Loucy (cell line): ENCODE measurements around the gene DCTN5.

Experiments used
- H2AFZ ChIP-seq: fragments of 200-600 bp; sonication (generic); 2 replicates; pipeline ENCODE4 v1.6.0; 2016; ENCODE audit warnings: antibody characterized with exemption, mild to moderate bottlenecking, low read length, moderate library complexity
- H3F3A ChIP-seq: fragments of 200-600 bp; 2 replicates; pipeline ENCODE4 v1.6.0; 2016; ENCODE audit warnings: antibody characterized with exemption, low read depth, mild to moderate bottlenecking
- H3K27me3 ChIP-seq: fragments of 200-600 bp; sonication (generic); 2 replicates; pipeline ENCODE4 v1.6.1; 2014; ENCODE audit warnings: low read length, mild to moderate bottlenecking; ENCODE audit not compliant: insufficient read depth, poor library complexity, severe bottlenecking
- H3K36me3 ChIP-seq: fragments of 200-600 bp; sonication (generic); 2 replicates; pipeline ENCODE4 v1.6.1; 2016; ENCODE audit warnings: low read length; ENCODE audit not compliant: insufficient read depth
- H3K4me1 ChIP-seq: fragments of 200-600 bp; sonication (generic); 2 replicates; pipeline ENCODE4 v1.5.1; 2014; ENCODE audit warnings: low read length, mild to moderate bottlenecking; ENCODE audit not compliant: insufficient read depth, poor library complexity, severe bottlenecking
- H3K4me2 ChIP-seq: fragments of 200-600 bp; sonication (generic); 2 replicates; pipeline ENCODE4 v1.6.0; 2014; ENCODE audit warnings: antibody characterized with exemption, low read length, low read depth, mild to moderate bottlenecking; ENCODE audit not compliant: poor library complexity, severe bottlenecking
- H3K4me3 ChIP-seq: fragments of 200-600 bp; sonication (generic); 2 replicates; pipeline ENCODE4 v1.5.1; 2014; ENCODE audit warnings: low read length, mild to moderate bottlenecking, mixed read lengths; ENCODE audit not compliant: poor library complexity, severe bottlenecking
- H3K79me2 ChIP-seq: fragments of 200-600 bp; sonication (generic); 2 replicates; pipeline ENCODE4 v1.6.1; 2014; ENCODE audit warnings: low read length; ENCODE audit not compliant: insufficient read depth
- H3K9ac ChIP-seq: fragments of 200-600 bp; sonication (generic); 2 replicates; pipeline ENCODE4 v1.6.0; 2014; ENCODE audit warnings: mild to moderate bottlenecking, low read depth, low read length, moderate library complexity; ENCODE audit not compliant: poor library complexity, severe bottlenecking
- H3K9me2 ChIP-seq: fragments of 200-600 bp; sonication (generic); replicated peaks from 2 replicates; pipeline ENCODE4 v1.6.1; 2016; ENCODE audit warnings: low read depth, low read length, mixed read lengths
- H3K9me3 ChIP-seq: fragments of 200-600 bp; sonication (generic); 2 replicates; pipeline ENCODE4 v1.6.1; 2014; ENCODE audit warnings: mild to moderate bottlenecking, antibody characterized with exemption, low read length, low read depth; ENCODE audit not compliant: insufficient read depth
- H4K20me1 ChIP-seq: fragments of 200-600 bp; sonication (generic); 2 replicates; pipeline ENCODE4 v1.6.0; 2014; ENCODE audit warnings: antibody characterized with exemption, low read length, mild to moderate bottlenecking; ENCODE audit not compliant: insufficient read depth, poor library complexity, severe bottlenecking
- CTCF ChIP-seq: fragments of 200-600 bp; sonication (generic); conservative IDR thresholded peaks from 2 replicates; pipeline ENCODE4 v1.5.1; 2014; ENCODE audit warnings: mild to moderate bottlenecking, antibody characterized with exemption, low read length
- EZH2phosphoT487 ChIP-seq: fragments of 200-600 bp; IDR thresholded peaks from 2 replicates; pipeline ENCODE4 v1.6.1; 2018; ENCODE audit warnings: antibody characterized with exemption, mild to moderate bottlenecking, moderate library complexity, borderline replicate concordance

DCTN5 gene

GRCh38 chr16:23705517-23705902, 64.2 kb downstream of the DCTN5 start:
- Histone ChIP-seq H3K4me2 (no peak overlapping the region), H3K27me3 (no peaks in the 10 kb centered on the region), H3K4me3 (no peak overlapping the region), H3K36me3 (no peaks in the 10 kb centered on the region), H3F3A (no peaks in the 10 kb centered on the region), H3K9ac (no peak overlapping the region), H3K9me2 (no peaks in the 10 kb centered on the region), H3K79me2 (no peaks in the 10 kb centered on the region), H3K9me3 (no peaks in the 10 kb centered on the region), H3K4me1 (no peaks in the 10 kb centered on the region), H2AFZ (no peak overlapping the region), H4K20me1 (no peaks in the 10 kb centered on the region)
- no peak for TF ChIP-seq EZH2phosphoT487
- TF ChIP-seq CTCF, result no peak

GRCh38 chr16:23706439-23706838, 65.2 kb downstream of the DCTN5 start:
- no peaks in the 10 kb centered on the region for H3K9me3 ChIP-seq
- H3K9me2 ChIP-seq, result no peaks in the 10 kb centered on the region
- no peaks in the 10 kb centered on the region for H3K4me1 ChIP-seq
- no peaks in the 10 kb centered on the region for H3K79me2 ChIP-seq
- H3K36me3 ChIP-seq, result no peaks in the 10 kb centered on the region
- H3K4me2 ChIP-seq, result no peak overlapping the region
- TF ChIP-seq CTCF (no peak), EZH2phosphoT487 (no peak)
- H3K9ac ChIP-seq, result no peak overlapping the region
- no peak overlapping the region for H3K4me3 ChIP-seq
- H3F3A ChIP-seq, result no peaks in the 10 kb centered on the region
- H2AFZ ChIP-seq, result no peak overlapping the region
- H3K27me3 ChIP-seq, result no peaks in the 10 kb centered on the region
- no peaks in the 10 kb centered on the region for H4K20me1 ChIP-seq

- H3K9ac ChIP-seq, result no peak overlapping the region
- H3K9me3 ChIP-seq, result no peaks in the 10 kb centered on the region
- H3K4me2 ChIP-seq, result no peak overlapping the region
- H4K20me1 ChIP-seq, result no peaks in the 10 kb centered on the region
- no peaks in the 10 kb centered on the region for H3K79me2 ChIP-seq
- no peaks in the 10 kb centered on the region for H3K9me2 ChIP-seq
- H3K27me3 ChIP-seq, result no peaks in the 10 kb centered on the region
- no peaks in the 10 kb centered on the region for H3K36me3 ChIP-seq
- no peak overlapping the region for H3K4me3 ChIP-seq
- no peaks in the 10 kb centered on the region for H3K4me1 ChIP-seq
- H2AFZ ChIP-seq, result no peak overlapping the region
- no peaks in the 10 kb centered on the region for H3F3A ChIP-seq
- TF ChIP-seq CTCF (no peak), EZH2phosphoT487 (no peak)
Measured at GRCh38 chr16:23709536-23709935, 68.3 kb downstream of the DCTN5 start.
